HG03025 (cell line): ENCODE results near the gene PABPC1L.

Source experiments
- ATAC-seq: cut with Tn5 transposase; IDR thresholded peaks from one replicate; pipeline ENCODE4 v1.9.1; 2021; ENCODE audit warnings: mild to moderate bottlenecking, moderate library complexity; ENCODE audit not compliant: unreplicated experiment, low FRiP score

PABPC1L gene

GRCh38 chr20:44941120-44941691 lies 31.3 kb downstream of the PABPC1L start:
- ATAC-seq, result no peak

- no peak for ATAC-seq
These were observed 32.6 kb downstream of the PABPC1L start for GRCh38 chr20:44942264-44942973.

GRCh38 chr20:44943828-44944227 lies 34.0 kb downstream of the PABPC1L start:
- no peak for ATAC-seq

GRCh38 chr20:44945261-44945660 lies 35.4 kb downstream of the PABPC1L start:
- ATAC-seq, result no peak

- ATAC-seq, result no peak
These were observed 36.5 kb downstream of the PABPC1L start for GRCh38 chr20:44946271-44946852.

GRCh38 chr20:44948107-44948506 lies 38.2 kb downstream of the PABPC1L start:
- no peak for ATAC-seq

- no peak for ATAC-seq
These were observed 38.7 kb downstream of the PABPC1L start for GRCh38 chr20:44948513-44948912.

GRCh38 chr20:44950368-44950767 lies 40.5 kb downstream of the PABPC1L start:
- ATAC-seq, result no peak

- ATAC-seq, result no peak
These were observed 42.9 kb downstream of the PABPC1L start for GRCh38 chr20:44952731-44953130.

GRCh38 chr20:44954211-44954610 lies 44.4 kb downstream of the PABPC1L start:
- no peak for ATAC-seq

- ATAC-seq, result no peak
These were observed 45.4 kb downstream of the PABPC1L start for GRCh38 chr20:44955270-44955669.

GRCh38 chr20:44956410-44956809 lies 46.5 kb downstream of the PABPC1L start:
- ATAC-seq, result no peak

- no peak for ATAC-seq
These were observed 48.4 kb downstream of the PABPC1L start for GRCh38 chr20:44958276-44958675.

- ATAC-seq, result no peak
These were observed 49.3 kb downstream of the PABPC1L start for GRCh38 chr20:44959082-44959637.

GRCh38 chr20:44959638-44960102 lies 49.8 kb downstream of the PABPC1L start:
- ATAC-seq, result peak; percentile 30

- peak; percentile 80 for ATAC-seq
These were observed 50.4 kb downstream of the PABPC1L start, which contains the start of gene TOMM34 for GRCh38 chr20:44960103-44960852. TSS of gene TOMM34 (minus strand) at chr20:44960397. CDS start at chr20:44960333, 64 bp downstream.

- ATAC-seq, result no peak
These were observed 51.4 kb downstream of the PABPC1L start for GRCh38 chr20:44961011-44961869.

- no peak for ATAC-seq
These were observed 52.0 kb downstream of the PABPC1L start for GRCh38 chr20:44961870-44962267.

GRCh38 chr20:44962483-44962882 lies 52.6 kb downstream of the PABPC1L start:
- no peak for ATAC-seq
